Omental fat pad (tissue), 4 donors: ENCODE measurements around the gene KBTBD12. TPM values are rescaled to one million over a fixed set of nuclear protein-coding genes. Genes with fewer than 3 reads are reported as not detected.
"Not testable (repeated sequence)": the region's sequence is repeated elsewhere in the genome, so short reads cannot be mapped to it uniquely, and the experiment has no call there.

Source experiments
- ATAC-seq: fragments of 150-250 bp; one replicate; pipeline ENCODE4 v1.9.1; 2016; ENCODE audit warnings: mild to moderate bottlenecking, moderate library complexity; ENCODE audit not compliant: low FRiP score
- DNase-seq: peaks from one replicate; pipeline ENCODE4 v3.0.0-alpha.2; 2019; ENCODE audit warnings: low spot score
- CTCF ChIP-seq, 3 donors: fragments of 450-650 bp; IDR thresholded peaks; one replicate each; pipeline ENCODE4 v1.5.1; 2016 to 2017; ENCODE audit warnings: antibody characterized with exemption in 3 of 3, mild to moderate bottlenecking in 3 of 3, moderate library complexity in 2 of 3
- total RNA-seq, 4 donors: library from RNA; depleted of rRNA; stranded (reverse); fragments of >200 nt; gene quantifications; one replicate each; pipeline ENCODE4 v1.1.0, GENCODE V29; 2016

The KBTBD12 gene
- total RNA-seq, 4 donors from 2014 or later: 0.48 to 1.9 (median 0.60) TPM

GRCh38 chr3:127903611-127904375 is 11.2 kb upstream of the KBTBD12 start:
- DNase-seq (no peak), ATAC-seq (no peak)
- TF ChIP-seq CTCF (IDR thresholded peaks at IDR 0.05): no peak

GRCh38 chr3:127905556-127905955 is 9.5 kb upstream of the KBTBD12 start:
- no peak for TF ChIP-seq CTCF (IDR thresholded peaks at IDR 0.05)
- ATAC-seq (no peak), DNase-seq (no peak)

- ATAC-seq, DNase-seq: not testable (repeated sequence)
Measured at GRCh38 chr3:127906653-127907052, 8.4 kb upstream of the KBTBD12 start.

GRCh38 chr3:127908202-127908601 is 6.8 kb upstream of the KBTBD12 start:
- no peak for TF ChIP-seq CTCF (IDR thresholded peaks at IDR 0.05)
- ATAC-seq (no peak), DNase-seq (no peak)

- no peak for TF ChIP-seq CTCF (IDR thresholded peaks at IDR 0.05)
- ATAC-seq: no peak
- no peak for DNase-seq
Measured at GRCh38 chr3:127908951-127909350, 6.1 kb upstream of the KBTBD12 start.

- ATAC-seq (no peak), DNase-seq (no peak)
- TF ChIP-seq CTCF (IDR thresholded peaks at IDR 0.05): no peak
Measured at GRCh38 chr3:127909646-127910045, 5.4 kb upstream of the KBTBD12 start.

GRCh38 chr3:127911421-127911931 is 3.6 kb upstream of the KBTBD12 start:
- DNase-seq (no peak), ATAC-seq (peak; percentile 41)
- TF ChIP-seq CTCF (IDR thresholded peaks at IDR 0.05): no peak

GRCh38 chr3:127913841-127914240 is 1.2 kb upstream of the KBTBD12 start:
- DNase-seq, ATAC-seq: not testable (repeated sequence)
